Esophagus muscularis mucosa (tissue), 3 donors: Measurements from ENCODE around the gene KLF18.

Source experiments
- POLR2A ChIP-seq: fragments of 450-650 bp; IDR thresholded peaks from one replicate; pipeline ENCODE4 v1.6.1; 2017; ENCODE audit warnings: antibody characterized with exemption, moderate library complexity, mild to moderate bottlenecking, low read depth
- TF ChIP-seq, protein P1 (sequence below), 3 experiments: fragments of 200-600 bp in 2 of 3; fragments of 450-650 bp in 1 of 3; sonication (generic) in 2 of 3; IDR thresholded peaks; one replicate each; pipeline ENCODE4 v1.5.1; 2017 to 2019; ENCODE audit warnings: antibody characterized with exemption in 3 of 3, mild to moderate bottlenecking in 2 of 3, moderate library complexity in 1 of 3

DNA sequence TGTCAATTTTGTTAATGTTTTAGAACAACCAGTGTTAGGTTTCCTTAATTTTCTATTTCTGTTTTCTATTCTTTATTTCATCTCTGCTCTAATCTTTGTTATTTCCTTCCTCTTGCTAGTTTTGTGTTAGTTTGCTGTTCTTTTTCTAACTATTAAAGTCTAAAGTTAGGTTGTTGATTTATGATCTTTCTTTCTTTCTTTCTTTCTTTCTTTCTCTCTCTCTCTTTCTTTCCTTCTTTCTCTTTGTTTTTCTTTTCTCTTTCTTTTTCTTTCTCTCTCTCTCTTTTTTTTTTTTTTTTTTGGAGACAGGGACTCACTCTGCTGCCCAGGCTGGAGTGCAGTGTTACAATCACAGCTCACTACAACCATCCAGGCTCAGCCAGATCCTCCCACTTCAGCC, 17.4 kb upstream of the KLF18 start:
- no peak for TF ChIP-seq POLR2A
- TF ChIP-seq, protein P1, sequence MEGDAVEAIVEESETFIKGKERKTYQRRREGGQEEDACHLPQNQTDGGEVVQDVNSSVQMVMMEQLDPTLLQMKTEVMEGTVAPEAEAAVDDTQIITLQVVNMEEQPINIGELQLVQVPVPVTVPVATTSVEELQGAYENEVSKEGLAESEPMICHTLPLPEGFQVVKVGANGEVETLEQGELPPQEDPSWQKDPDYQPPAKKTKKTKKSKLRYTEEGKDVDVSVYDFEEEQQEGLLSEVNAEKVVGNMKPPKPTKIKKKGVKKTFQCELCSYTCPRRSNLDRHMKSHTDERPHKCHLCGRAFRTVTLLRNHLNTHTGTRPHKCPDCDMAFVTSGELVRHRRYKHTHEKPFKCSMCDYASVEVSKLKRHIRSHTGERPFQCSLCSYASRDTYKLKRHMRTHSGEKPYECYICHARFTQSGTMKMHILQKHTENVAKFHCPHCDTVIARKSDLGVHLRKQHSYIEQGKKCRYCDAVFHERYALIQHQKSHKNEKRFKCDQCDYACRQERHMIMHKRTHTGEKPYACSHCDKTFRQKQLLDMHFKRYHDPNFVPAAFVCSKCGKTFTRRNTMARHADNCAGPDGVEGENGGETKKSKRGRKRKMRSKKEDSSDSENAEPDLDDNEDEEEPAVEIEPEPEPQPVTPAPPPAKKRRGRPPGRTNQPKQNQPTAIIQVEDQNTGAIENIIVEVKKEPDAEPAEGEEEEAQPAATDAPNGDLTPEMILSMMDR (IDR thresholded peaks at IDR 0.05) = no peak
